Trophoblast cell (in vitro differentiated cells and primary cell): Measurements from ENCODE around the gene MAP1LC3A.

ENCODE experiments used
- DNase-seq, 2 donors: peaks; one replicate each; pipeline ENCODE4 v3.0.0-alpha.2; 2016
- H2AFZ ChIP-seq: 2 replicates; pipeline ENCODE4 v1.6.1; 2013; ENCODE audit warnings: low read length, moderate library complexity, mild to moderate bottlenecking; ENCODE audit not compliant: insufficient read depth, poor library complexity
- H2AK5ac ChIP-seq: 2 replicates; pipeline ENCODE4 v1.6.1; 2013; ENCODE audit warnings: mild to moderate bottlenecking, low read length
- H2BK120ac ChIP-seq: 2 replicates; pipeline ENCODE4 v1.6.1; 2013; ENCODE audit warnings: low read length, mild to moderate bottlenecking, moderate library complexity; ENCODE audit not compliant: insufficient read depth, poor library complexity
- H2BK12ac ChIP-seq: 2 replicates; pipeline ENCODE4 v1.6.1; 2013; ENCODE audit warnings: mild to moderate bottlenecking, low read length, moderate library complexity
- H2BK5ac ChIP-seq: 2 replicates; pipeline ENCODE4 v1.6.1; 2013; ENCODE audit warnings: low read length, low read depth, moderate library complexity, mild to moderate bottlenecking; ENCODE audit not compliant: poor library complexity
- H3K14ac ChIP-seq: 2 replicates; pipeline ENCODE4 v1.6.1; 2013; ENCODE audit warnings: mild to moderate bottlenecking, low read length
- H3K18ac ChIP-seq: 2 replicates; pipeline ENCODE4 v1.6.1; 2013; ENCODE audit warnings: mild to moderate bottlenecking, low read length
- H3K23ac ChIP-seq: 2 replicates; pipeline ENCODE4 v1.6.1; 2013; ENCODE audit warnings: low read length
- H3K27ac ChIP-seq: 2 replicates; pipeline ENCODE4 v1.5.1; 2013; ENCODE audit warnings: low read depth, mild to moderate bottlenecking, inconsistent platforms, low read length, moderate library complexity
- H3K27me3 ChIP-seq: 2 replicates; pipeline ENCODE4 v1.6.1; 2013; ENCODE audit warnings: inconsistent platforms, mild to moderate bottlenecking, low read length, moderate library complexity; ENCODE audit not compliant: insufficient read depth
- H3K36me3 ChIP-seq, 2 experiments: 1 replicate in 1 of 2; 2 replicates in 1 of 2; pipeline ENCODE4 v1.6.1; 2013; ENCODE audit warnings: low read length in 2 of 2, mild to moderate bottlenecking in 2 of 2, moderate library complexity in 1 of 2; ENCODE audit not compliant: insufficient read depth in 2 of 2, control insufficient read depth in 1 of 2
- H3K4ac ChIP-seq: 2 replicates; pipeline ENCODE4 v1.6.1; 2013; ENCODE audit warnings: low read depth, mild to moderate bottlenecking, low read length, moderate library complexity
- H3K4me1 ChIP-seq, 2 experiments: 1 replicate in 1 of 2; 2 replicates in 1 of 2; pipeline ENCODE4 v1.6.1; 2013; ENCODE audit warnings: low read length in 2 of 2, mild to moderate bottlenecking in 2 of 2, moderate library complexity in 1 of 2; ENCODE audit not compliant: insufficient read depth in 2 of 2, control insufficient read depth in 1 of 2
- H3K4me2 ChIP-seq: 2 replicates; pipeline ENCODE4 v1.6.1; 2013; ENCODE audit warnings: inconsistent platforms, mild to moderate bottlenecking, low read length, moderate library complexity
- H3K4me3 ChIP-seq: 2 replicates; pipeline ENCODE4 v1.5.1; 2013; ENCODE audit warnings: mild to moderate bottlenecking, low read depth, low read length, inconsistent platforms
- H3K79me1 ChIP-seq: one replicate; pipeline ENCODE4 v1.6.1; 2013; ENCODE audit warnings: low read length
- H3K79me2 ChIP-seq: 2 replicates; pipeline ENCODE4 v1.6.1; 2013; ENCODE audit warnings: low read length, mild to moderate bottlenecking; ENCODE audit not compliant: control insufficient read depth, insufficient read depth, poor library complexity
- H3K9ac ChIP-seq: 2 replicates; pipeline ENCODE4 v1.6.1; 2013; ENCODE audit warnings: mild to moderate bottlenecking, low read length
- H3K9me3 ChIP-seq: 2 replicates; pipeline ENCODE4 v1.6.1; 2013; ENCODE audit warnings: low read depth, mild to moderate bottlenecking, control low read depth, inconsistent platforms, low read length; ENCODE audit not compliant: insufficient read depth
- H4K12ac ChIP-seq: 2 replicates; pipeline ENCODE4 v1.6.1; 2013; ENCODE audit warnings: low read depth, mild to moderate bottlenecking, low read length, moderate library complexity
- H4K8ac ChIP-seq: 2 replicates; pipeline ENCODE4 v1.6.1; 2013; ENCODE audit warnings: low read depth, mild to moderate bottlenecking, low read length, moderate library complexity
- H4K91ac ChIP-seq: one replicate; pipeline ENCODE4 v1.6.1; 2013; ENCODE audit warnings: low read depth, mild to moderate bottlenecking, low read length, moderate library complexity
- WGBS: extraction: QIAGEN DNeasy Blood & Tissue Kit; methylation state at CpG from one replicate; pipeline ENCODE4 v1.1.7; 2013; ENCODE audit warnings: missing lambda C conversion rate; ENCODE audit not compliant: insufficient read length, insufficient coverage; ENCODE audit errors: extremely low coverage; 5-methylcytosine and 5-hydroxymethylcytosine counted together

Gene MAP1LC3A

DNA sequence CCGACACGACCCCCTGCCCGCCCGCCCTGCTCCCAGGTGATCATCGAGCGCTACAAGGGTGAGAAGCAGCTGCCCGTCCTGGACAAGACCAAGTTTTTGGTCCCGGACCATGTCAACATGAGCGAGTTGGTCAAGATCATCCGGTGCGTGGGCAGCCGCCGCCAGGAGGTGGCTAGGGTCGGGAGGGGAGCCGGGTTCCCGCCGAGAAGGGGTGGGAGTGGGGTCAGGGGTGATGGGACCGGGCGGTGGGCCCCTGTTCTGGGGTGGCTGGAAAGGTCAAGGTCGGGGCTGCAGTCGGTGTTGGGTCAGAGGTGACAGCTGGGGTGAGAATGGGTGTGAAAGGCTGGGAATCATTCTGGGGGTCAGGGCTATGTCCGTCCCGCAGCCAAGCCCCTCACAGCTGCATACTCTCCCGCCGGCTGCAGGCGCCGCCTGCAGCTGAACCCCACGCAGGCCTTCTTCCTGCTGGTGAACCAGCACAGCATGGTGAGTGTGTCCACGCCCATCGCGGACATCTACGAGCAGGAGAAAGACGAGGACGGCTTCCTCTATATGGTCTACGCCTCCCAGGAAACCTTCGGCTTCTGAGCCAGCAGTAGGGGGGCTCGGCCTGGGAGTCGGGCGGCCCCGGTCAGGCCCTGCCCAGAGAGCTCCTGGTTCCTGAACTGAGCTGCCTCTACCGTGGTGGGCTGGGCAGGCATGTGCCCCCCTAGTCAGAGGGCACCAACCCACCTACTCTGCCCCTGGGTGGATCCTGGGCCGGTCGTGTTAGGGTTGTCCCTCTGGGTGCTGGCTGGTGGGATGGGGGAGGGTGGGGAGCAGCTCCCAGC lies 1.0 kb downstream of the MAP1LC3A start:
- Histone ChIP-seq H4K91ac (no peak overlapping the region), H4K12ac (no peak overlapping the region), H3K4ac (no peak overlapping the region), H3K27me3 (no peaks in the 10 kb centered on the region), H2BK5ac (no peak overlapping the region), H3K9ac (no peak overlapping the region), H3K4me2 (peak overlapping the region; percentile 62), H3K9me3 (no peaks in the 10 kb centered on the region), H3K18ac (no peak overlapping the region), H3K79me1 (peaks cover 7% of the 10 kb centered on the region), H2BK120ac (no peak overlapping the region), H2AK5ac (no peak overlapping the region), H2AFZ (no peak overlapping the region), H3K14ac (no peak overlapping the region), H3K23ac (no peak overlapping the region), H3K4me1 (no peaks in the 10 kb centered on the region), H2BK12ac (no peak overlapping the region), H3K36me3 (peaks cover 0 to 1% of the 10 kb centered on the region in 2 experiments), H4K8ac (no peak overlapping the region), H3K79me2 (peaks cover 2% of the 10 kb centered on the region), H3K4me3 (peak overlapping the region; percentile 79), H3K27ac (no peak overlapping the region)
- DNase-seq = peak in 1 of 2 donors; percentile 23
- no CpG with 5 or more reads among the region's 43 CpGs for WGBS

DNA sequence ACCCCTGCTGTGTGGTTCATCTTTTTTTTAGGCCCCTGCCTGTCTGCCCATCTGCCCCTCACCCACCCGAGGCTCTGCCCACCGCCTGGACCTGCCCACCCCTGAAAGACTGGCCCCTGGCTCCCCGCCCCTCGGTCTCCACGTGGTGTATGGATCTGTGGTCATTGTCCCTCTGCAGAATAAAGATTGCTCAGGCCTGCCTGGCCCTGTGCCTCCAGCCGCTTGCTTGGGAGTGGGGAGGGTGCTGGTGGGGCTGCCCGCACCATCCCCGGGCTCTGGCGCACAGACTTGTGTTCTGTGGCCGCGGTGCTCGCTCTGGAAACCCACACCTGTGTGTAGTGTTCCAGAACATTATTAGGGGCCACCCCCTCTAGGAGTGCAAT lies 1.6 kb downstream of the MAP1LC3A start:
- DNase-seq = no peak
- peaks cover 7% of the 10 kb centered on the region for H3K79me1 ChIP-seq
- H4K12ac ChIP-seq = no peak overlapping the region
- no peak overlapping the region for H2BK120ac ChIP-seq
- WGBS = no CpG with 5 or more reads among the region's 12 CpGs
- no peak overlapping the region for H3K4ac ChIP-seq
- no peaks in the 10 kb centered on the region for H3K27me3 ChIP-seq
- no peak overlapping the region for H3K23ac ChIP-seq
- H3K79me2 ChIP-seq = peaks cover 2% of the 10 kb centered on the region
- no peak overlapping the region for H4K8ac ChIP-seq
- no peak overlapping the region for H3K27ac ChIP-seq
- no peaks in the 10 kb centered on the region for H3K9me3 ChIP-seq
- no peak overlapping the region for H3K9ac ChIP-seq
- no peak overlapping the region for H2AK5ac ChIP-seq
- H3K4me3 ChIP-seq = no peak overlapping the region
- no peak overlapping the region for H4K91ac ChIP-seq
- H3K4me1 ChIP-seq = no peaks in the 10 kb centered on the region
- peaks cover 0 to 1% of the 10 kb centered on the region in 2 experiments for H3K36me3 ChIP-seq
- no peak overlapping the region for H2AFZ ChIP-seq
- no peak overlapping the region for H2BK5ac ChIP-seq
- H2BK12ac ChIP-seq = no peak overlapping the region
- no peak overlapping the region for H3K4me2 ChIP-seq
- H3K14ac ChIP-seq = no peak overlapping the region
- H3K18ac ChIP-seq = no peak overlapping the region

DNA sequence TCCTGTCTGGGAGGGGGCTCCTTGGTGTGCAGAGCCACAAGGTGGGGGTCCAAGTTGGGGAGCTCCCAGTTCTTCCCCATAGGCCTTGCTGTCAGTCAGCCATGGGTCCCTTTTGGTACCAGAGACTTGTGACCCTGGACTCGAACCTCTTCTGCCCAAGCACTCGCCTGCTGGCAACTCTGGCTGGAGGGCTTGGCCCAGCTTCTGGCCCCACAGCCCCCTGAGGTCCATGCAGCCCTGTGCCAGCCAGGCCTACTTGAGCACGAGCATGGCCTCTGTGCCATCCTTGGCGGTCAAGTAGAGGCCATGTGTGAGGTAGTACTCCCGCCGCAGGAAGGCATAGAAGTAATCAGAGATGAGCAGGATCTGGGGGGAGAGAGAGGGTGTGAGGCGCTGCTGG lies 2.1 kb downstream of the MAP1LC3A start:
- Histone ChIP-seq H3K27ac (no peak overlapping the region), H3K36me3 (peaks cover 0 to 1% of the 10 kb centered on the region in 2 experiments), H3K4me3 (no peak overlapping the region), H3K9me3 (peaks cover 1% of the 10 kb centered on the region), H3K4me1 (no peaks in the 10 kb centered on the region), H2BK5ac (no peak overlapping the region), H4K8ac (no peak overlapping the region), H3K18ac (no peak overlapping the region), H2BK120ac (no peak overlapping the region), H3K79me1 (peaks cover 7% of the 10 kb centered on the region), H4K12ac (no peak overlapping the region), H2AK5ac (no peak overlapping the region), H3K27me3 (no peaks in the 10 kb centered on the region), H3K4ac (no peak overlapping the region), H3K14ac (no peak overlapping the region), H3K4me2 (no peak overlapping the region), H3K79me2 (peaks cover 2% of the 10 kb centered on the region), H2AFZ (no peak overlapping the region), H3K9ac (no peak overlapping the region), H2BK12ac (no peak overlapping the region), H4K91ac (no peak overlapping the region), H3K23ac (no peak overlapping the region)
- no CpG with 5 or more reads among the region's 7 CpGs for WGBS
- no peak for DNase-seq

DNA sequence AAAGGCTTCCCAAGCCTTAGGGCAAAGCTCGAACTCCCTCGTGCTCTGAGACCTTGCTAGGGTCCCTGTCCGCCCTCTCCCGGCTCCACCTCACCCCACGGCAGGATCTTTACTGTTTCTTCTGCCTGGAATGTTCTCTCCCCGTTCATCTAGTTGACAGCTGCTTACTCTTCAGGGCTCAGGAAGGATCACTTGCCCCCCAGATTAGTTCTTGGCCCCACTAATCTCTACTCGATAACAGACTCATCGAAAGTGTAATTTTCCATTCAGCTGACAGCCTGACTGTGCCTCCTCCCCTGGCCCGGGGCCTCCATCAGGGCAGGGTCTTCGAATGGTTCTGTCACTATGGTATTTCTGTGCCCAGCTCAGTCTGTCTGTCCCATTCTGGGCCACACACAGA lies 3.1 kb downstream of the MAP1LC3A start:
- no CpG with 5 or more reads among the region's 10 CpGs for WGBS
- Histone ChIP-seq H3K4me1 (no peaks in the 10 kb centered on the region), H2AK5ac (no peak overlapping the region), H4K12ac (no peak overlapping the region), H3K4me3 (no peak overlapping the region), H3K14ac (no peak overlapping the region), H4K8ac (no peak overlapping the region), H3K9ac (no peak overlapping the region), H2BK5ac (no peak overlapping the region), H3K4me2 (no peak overlapping the region), H3K27me3 (no peaks in the 10 kb centered on the region), H3K36me3 (peaks cover 0 to 1% of the 10 kb centered on the region in 2 experiments), H2BK12ac (no peak overlapping the region), H3K79me2 (peaks cover 2% of the 10 kb centered on the region), H3K4ac (no peak overlapping the region), H2AFZ (no peak overlapping the region), H3K18ac (no peak overlapping the region), H3K9me3 (peaks cover 5% of the 10 kb centered on the region), H3K23ac (no peak overlapping the region), H4K91ac (no peak overlapping the region), H2BK120ac (no peak overlapping the region), H3K27ac (no peak overlapping the region), H3K79me1 (peaks cover 7% of the 10 kb centered on the region)
- DNase-seq = no peak
